GM04504 (cell line): ENCODE data around the gene ZNF511.
"Not testable (repeated sequence)": the region's sequence is repeated elsewhere in the genome, so short reads cannot be mapped to it uniquely, and the experiment has no call there.

Source experiments
- DNase-seq: peaks from one replicate; pipeline ENCODE4 v3.0.0-alpha.2; 2012; ENCODE audit warnings: low read depth

ZNF511 gene

GRCh38 chr10:133314911-133315310 is 6.2 kb downstream of the ZNF511 start:
- no peak for DNase-seq

GRCh38 chr10:133315847-133316246 is 7.1 kb downstream of the ZNF511 start:
- DNase-seq, result no peak

GRCh38 chr10:133316266-133316665 is 7.6 kb downstream of the ZNF511 start:
- no peak for DNase-seq

DNA sequence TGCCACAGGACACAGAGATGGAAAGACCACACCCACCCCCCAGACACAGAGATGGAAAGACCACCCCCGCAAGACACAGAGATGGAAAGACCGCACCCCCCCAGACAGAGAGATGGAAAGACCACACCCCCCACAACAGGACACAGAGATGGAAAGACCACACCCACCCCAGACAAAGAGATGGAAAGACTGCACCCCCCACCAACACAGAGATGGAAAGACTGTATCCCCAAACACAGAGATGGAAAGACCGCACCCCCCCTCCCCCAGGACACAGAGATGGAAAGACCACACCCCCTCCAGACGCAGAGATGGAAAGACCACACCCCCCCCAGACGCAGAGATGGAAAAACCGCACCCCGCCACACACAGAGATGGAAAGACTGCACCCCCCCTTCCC is 8.0 kb downstream of the ZNF511 start:
- DNase-seq, result no peak

DNA sequence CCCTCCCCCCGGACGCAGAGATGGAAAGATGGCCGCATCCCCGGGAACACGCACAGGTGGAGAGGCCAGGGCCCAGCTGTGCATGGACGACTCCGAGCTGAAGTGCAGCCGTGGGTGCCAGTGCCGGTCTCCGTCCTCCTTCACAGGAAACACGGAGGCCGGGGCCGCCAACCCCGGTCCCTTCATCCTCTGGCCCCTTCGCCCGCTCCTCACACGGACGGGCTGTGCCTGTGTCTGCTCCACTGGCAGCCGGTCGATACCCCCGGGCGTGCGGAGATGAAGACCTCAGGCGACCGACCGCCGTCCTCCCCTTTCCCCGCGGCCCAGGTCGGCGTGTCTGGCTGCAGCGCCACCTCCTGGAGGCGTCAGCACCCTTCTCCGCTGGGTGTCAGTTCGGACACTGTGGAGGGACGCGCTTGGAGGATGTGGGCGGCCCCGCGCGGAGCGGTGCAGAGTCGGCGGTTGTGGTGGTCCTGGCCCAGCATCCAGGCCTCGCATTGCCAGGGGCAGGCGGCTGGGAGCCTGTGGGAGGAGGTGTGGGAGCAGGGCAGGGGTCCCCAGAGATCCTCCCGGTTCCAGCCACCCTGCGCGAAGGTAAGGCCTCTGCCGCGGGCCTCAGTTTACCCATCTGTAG is 9.9 kb downstream of the ZNF511 start:
- DNase-seq, result no peak

GRCh38 chr10:133320852-133321422 is 12.2 kb downstream of the ZNF511 start:
- not testable (repeated sequence) for DNase-seq

GRCh38 chr10:133322064-133322709 is 13.5 kb downstream of the ZNF511 start:
- DNase-seq, result not testable (repeated sequence)

GRCh38 chr10:133324198-133324792 is 15.6 kb downstream of the ZNF511 start:
- DNase-seq, result no peak

GRCh38 chr10:133324857-133325260 is 16.1 kb downstream of the ZNF511 start:
- DNase-seq, result no peak

DNA sequence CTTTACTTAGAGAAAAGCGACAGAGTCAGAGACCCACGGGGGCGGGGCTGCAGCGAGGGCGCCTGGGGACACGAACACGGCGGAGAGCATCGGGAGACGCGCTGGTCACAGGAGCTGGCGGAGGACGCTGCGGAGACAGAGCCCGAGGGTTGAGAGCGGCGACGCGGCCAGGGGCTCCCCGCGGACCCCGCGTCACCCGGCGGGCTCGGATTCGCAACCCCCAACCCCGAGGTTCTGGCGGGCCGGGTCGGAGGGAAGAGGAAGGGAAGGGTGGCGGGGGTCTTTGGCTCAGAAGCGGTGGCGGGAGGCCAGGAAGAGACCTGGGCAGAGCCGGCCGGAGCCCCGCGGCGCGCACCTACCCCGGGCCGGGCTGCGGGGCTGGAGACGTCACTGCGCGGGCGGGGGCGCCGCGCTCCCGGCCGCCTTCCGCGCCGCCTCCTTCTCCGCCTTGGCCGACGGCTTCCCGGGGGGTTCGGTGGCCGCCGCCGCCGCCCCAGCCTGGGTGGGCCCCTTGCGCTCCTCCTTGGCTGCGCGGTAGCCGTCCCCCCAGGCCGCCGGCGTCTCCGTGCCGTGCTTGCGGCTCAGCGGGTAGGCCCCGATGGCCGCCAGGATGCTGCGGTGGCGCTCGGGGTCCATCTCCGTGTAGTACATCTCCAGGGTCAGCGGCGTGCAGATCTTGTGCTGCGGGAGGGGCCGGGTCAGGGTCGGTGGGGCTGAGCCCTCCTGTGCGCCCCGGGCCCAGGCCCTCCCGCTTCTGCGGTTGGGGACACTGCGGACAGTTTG is 16.9 kb downstream of the ZNF511 start:
- no peak for DNase-seq

GRCh38 chr10:133326223-133326551 is 17.5 kb downstream of the ZNF511 start:
- no peak for DNase-seq

DNA sequence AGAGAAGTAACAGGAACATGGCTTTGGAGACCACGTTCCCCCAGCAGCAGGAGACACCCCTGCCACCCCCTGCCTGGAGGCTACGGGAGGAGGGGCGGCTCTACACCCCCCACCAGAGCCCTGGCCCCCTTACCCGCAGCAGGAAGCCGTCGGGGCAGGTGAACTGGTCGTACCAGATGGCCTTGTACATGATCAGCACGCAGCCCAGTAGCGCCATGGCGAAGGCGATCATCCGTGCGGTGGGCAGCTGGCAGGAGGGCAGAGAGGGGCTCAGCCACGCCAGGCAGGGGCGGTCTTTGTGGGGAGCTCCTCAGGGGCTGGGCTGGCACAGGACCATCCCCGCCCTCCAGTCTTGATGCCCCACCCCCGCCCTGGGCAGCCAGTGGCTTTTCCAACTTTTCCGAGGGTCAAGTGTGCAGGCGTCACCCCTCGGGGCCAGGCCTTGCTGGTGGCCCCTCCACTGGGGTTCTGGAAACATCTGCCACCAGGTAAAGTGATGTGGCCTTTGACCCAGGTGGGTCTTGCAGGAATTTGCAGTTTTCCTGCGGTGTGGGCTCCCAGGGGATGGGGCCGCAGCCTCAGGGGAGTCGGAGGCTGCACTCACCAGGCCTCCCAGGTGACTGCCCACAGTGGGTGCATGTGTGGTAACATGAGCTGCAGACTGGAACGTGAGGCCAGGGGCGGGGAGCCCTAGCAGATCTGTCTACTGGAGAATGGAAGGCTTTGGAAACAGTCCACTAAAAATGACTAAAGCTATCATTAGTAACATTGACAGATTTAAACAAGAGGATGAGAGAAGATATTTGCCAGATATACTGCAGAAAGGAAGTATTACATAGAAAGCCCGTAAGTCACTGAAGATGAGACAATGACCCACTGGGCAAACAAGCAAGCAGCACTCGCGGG is 18.3 kb downstream of the ZNF511 start:
- DNase-seq, result no peak

DNA sequence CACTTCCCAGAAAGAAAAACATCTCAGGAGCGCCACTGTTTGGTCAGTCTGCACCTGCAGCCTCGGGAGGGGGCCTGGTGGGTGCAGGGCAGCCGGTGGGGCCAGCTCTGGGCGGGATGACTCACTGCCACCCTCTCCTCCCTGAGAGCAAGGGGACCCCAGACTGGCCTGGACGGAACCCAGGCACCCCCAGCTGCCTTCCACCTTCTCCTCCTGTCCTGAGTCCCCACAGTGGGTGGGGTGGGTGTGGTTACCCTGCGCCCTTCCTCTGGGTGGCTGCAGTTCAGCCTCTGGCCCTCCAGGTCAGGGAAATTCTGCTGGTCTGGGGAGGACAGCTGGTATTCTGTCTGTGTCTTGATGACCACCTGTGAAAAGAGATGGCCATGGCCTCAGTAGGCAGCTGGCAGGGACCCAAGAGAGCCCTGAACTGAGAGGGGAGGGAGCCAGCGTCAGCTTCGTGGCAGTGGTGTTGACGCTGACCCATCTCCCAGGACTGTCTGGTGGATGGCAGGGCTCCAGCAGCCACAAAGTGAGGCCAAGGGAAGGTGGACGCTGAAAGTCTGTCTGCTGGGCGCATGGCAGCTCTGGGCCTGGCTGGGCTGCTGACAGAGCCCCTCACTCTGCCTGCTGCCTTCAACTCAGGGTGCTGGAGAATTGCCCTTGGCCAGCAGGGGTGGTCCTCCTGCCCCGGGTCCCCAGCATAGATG is 19.1 kb downstream of the ZNF511 start:
- DNase-seq, result no peak

DNA sequence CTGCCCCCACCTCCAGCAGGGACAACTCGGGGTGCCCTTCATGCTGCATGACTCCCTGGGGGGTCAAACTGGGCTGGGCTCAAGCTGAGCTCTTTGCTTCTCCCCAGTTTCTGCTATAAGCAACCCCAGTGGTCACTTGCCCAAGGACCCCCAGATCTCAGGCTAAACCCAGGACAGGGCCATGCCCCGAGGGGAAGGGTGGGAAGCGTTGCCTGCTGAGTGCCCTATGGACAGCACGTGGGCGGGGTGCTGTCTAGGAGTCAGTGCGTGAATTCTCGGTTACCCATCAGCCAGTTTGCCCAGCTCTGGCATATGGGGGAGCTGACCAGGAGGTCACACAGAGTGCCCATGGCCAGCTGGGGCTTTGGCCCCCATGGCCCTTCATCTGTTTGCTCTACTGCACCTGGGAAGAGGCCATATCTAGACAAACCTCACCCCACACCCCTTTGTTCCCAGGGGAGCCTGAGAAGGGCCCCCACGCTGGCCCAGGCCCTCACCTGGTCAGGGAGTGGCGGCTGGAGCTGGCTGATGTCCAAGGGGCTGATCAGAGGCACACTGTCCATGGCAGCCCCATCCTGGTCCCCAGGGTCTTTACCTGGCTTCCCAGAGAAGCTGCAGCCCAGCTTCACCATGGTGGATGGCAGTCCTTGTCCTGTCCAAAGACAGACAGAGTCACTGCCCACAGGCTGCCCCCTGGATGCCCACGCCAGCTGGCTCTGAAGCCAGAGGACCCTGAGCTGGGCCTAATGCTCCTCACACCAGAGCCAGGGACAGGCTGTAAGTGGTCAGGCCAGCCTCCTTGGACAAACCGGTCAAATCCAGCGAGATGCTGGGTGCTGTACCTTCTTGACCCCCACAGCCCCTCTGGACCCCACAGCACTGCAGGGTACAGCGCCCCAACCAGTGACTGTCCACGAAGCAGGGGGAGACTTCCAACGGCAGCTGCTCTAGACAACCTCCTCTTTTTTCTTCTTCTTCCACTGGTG is 19.9 kb downstream of the ZNF511 start:
- DNase-seq, result no peak

- DNase-seq, result peak; percentile 53
These were observed 20.9 kb downstream of the ZNF511 start for GRCh38 chr10:133329491-133330202.

DNA sequence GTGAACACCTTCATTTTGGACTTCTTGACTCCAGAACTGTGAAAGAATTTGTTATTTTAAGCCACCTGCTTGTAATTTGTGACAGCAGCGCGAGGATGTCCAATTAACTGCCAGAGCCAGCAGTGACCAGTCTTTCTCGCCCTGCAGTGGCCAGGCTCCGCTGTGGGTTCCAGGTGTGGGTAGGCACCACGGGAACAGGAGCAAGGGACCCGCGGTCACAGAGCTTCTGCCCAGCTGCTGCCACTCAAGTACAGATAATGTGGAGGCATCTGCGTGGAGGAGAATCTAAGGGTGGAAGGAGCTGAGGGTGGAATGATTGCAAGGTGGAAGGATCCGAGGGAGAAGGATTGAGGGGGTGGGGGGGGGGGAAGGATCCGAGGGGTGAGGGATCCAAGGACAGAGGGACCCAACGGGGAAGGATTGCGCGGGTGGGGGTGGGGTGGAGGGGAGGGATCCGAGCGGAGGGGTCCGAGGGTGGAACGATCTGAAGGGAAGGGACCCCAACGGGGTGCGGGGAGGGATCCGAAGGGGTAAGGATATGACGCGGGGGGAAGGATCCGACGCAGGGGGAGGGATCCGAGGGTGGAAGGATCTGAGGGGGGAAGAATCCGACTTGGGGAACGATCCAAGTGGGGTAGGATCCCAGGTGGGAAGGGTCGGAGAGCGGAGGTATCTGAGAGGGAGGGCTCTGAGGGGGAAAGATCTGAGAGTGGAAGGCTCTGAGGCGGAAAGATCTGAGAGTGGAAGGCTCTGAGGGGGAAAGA is 24.4 kb downstream of the ZNF511 start:
- DNase-seq, result no peak

DNA sequence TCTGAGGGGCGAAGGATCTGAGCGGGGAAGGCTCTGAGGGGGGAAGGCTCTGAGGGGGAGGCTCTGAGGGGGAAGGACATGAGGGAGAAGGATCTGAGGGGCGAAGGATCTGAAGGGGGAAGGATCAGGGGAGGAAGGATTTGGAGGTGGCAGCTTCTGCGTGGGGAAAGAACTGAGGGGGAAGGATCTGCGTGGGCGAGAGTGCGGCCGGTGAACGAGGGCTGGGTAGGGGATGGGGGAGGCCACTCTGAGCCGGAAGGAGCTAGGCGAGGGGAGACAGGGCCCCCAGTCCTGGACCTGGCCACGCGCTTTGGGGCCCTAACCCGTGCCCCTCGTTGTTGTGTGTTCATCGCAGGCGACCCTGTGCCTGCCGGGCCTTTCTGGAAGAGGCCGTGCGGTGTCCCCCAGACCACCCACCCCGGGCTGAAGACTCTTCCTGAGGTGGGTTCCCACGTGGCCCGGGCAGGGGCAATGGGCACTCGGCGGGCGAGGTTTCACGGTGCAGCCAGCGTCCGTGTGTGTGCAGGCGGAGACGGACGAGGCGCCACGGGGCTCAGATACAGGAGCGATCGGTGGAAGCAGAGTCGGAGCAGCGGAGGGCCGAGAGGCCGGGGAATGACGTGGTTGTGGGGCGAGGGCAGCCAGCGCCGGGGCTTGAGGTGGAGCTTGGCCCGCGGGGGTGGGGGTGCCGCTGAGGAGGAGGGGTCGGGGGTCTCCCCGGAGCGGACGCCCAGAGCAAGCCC is 26.0 kb downstream of the ZNF511 start:
- no peak for DNase-seq
